Activated CD4-positive, CD25-positive, alpha-beta regulatory T cell (primary cell): Measurements from ENCODE around the gene IGF2R.

Experiments
- DNase-seq, 4 experiments: peaks; one replicate each; lab custom pipeline; 2025; lab: John Stamatoyannopoulos, UW

Gene IGF2R

DNA sequence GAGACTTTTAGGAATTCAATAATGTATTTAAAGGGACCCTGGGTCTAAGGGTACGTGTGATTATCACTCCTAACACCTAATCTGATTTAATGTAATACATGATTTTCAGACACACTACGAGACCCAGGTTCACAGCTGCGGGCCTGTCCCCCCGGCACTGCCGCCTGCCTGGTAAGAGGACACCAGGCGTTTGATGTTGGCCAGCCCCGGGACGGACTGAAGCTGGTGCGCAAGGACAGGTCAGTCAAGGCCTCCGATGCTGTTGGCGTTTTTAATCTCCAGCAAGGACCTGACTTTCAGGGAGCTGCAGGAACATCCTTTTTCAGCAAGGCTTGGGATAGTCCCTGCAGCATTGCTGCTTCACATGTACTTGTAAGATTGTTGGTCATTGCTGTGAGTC, 58.2 kb downstream of the IGF2R start:
- no peak for DNase-seq

DNA sequence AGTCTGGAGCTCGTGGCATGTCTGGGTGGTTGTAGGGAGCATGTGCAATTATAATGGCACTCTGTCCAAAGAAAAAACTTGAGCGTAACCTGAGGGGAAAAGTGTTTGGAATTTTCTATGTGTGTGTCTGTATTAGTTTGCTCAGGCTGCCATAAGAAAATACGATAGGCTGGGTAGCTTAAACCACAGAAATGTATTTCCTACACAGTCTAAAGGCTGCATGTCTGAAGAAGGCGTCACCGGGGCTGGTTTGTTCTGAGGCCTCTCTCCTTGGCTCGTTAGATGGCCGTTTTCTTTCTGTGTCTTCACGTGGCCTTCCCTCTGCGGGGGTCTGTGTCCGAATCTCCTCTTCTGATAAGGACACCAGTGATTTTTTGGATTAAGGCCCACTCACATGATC, 59.0 kb downstream of the IGF2R start:
- no peak for DNase-seq

DNA sequence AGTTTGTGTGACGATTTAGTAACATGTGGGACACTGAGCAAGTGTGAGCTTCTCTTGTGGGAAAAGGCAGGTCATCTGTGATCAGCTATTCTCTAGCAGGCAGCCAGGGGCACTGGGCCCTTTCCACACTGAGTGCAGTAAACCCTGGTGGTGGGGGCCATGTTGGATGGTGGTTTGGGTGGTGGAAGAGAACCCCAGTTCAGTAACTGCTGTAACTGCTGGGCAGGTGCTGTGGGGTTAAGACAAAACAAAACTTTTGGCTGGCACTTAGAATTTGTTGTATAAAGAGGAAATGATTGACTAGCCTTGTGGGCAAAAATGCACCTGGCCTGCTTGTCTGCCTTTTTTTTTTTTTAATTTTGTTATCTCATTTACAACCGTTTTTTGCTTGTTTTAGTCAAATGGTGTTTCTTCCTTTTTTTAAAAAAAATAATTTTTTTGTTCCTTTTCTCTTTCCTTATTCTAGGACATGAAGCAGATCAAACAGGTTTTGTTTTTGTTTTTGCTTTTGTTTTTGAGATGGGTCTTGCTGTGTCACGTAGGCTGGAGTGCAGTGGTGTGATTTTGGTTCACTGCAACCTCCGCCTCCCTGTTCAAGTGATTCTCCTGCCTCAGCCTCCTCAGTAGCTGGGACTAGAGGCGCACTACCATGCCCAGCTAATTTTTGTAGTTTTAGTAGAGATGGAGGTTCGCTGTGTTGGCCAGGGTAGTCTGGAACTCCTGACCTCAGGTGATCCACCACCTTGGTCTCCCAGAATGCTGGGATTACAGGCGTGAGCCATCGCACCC, 59.8 kb downstream of the IGF2R start:
- no peak for DNase-seq

DNA sequence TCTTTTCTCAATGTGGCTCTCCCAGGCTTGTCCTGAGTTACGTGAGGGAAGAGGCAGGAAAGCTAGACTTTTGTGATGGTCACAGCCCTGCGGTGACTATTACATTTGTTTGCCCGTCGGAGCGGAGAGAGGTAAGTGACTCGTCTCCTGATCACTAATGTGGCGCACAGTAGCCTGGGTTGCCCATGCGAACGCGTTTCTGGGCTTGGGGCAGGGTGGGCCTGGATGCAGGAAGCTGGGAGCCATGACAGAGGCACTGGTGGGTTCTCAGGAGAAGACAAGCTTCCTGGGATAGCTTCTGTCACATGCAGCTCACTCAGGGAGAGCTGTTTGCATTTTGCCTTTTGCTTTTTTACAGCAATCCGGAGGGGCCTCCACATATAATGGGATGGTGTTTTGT, 60.6 kb downstream of the IGF2R start:
- DNase-seq, result no peak

DNA sequence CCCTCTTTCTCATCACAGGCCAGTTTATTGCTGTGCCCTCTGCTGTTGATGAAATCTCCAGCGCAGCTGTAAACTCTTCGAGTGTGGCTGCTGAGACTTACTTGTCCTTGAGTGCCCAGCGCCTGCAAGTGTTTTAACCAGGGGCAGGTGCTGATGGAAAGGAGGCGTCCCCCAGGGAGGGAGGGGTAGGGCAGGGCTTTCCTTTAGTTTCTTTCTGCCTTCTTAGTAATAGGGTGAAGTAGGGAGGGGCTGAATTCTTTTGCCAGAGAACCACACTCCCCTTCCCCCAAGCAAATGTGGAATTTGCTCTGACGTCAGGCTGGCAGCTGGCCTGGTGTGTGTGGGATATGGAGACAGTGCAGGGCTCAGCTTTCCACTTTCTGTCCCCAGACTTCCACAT, 61.2 kb downstream of the IGF2R start:
- DNase-seq, result no peak

DNA sequence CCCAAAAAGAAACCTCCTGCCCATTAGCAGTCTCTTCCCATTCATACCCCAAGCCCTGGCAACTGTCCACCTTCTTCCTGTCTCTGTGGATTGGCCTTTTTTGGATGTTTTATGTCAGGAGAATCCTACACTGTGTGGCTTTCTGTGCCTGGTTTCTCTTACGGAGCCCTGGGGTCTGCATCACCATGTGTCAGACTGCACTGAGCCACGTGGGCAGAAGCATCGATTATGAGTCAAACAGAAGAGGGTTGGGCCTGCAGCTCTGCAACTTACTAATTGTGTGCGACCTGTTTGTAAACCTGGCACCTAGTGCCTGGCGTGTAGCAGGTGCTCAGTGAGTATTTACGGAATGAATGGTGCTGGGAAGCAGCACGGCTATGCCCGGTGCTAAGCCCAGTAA, 62.6 kb downstream of the IGF2R start:
- DNase-seq, result no peak

DNA sequence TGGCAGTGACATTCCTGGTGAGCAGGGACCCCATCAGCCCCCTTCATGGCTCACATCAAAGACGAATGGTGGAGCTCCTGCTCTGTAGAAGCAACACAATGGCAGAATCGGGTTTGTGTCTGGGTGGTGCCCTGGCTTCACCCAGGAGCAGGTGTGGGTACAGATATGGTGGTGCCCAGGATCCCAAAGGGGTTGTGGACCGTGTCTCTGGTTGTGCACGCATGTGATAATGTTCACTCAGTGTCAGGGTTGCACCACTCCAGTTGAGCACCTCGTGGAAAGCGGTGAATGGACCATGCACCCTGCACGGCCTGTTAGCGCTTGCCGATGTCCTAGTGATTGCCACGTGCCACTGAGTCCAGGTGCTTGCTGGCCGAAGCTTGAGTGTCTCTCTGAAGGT, 63.0 kb downstream of the IGF2R start:
- DNase-seq, result no peak

DNA sequence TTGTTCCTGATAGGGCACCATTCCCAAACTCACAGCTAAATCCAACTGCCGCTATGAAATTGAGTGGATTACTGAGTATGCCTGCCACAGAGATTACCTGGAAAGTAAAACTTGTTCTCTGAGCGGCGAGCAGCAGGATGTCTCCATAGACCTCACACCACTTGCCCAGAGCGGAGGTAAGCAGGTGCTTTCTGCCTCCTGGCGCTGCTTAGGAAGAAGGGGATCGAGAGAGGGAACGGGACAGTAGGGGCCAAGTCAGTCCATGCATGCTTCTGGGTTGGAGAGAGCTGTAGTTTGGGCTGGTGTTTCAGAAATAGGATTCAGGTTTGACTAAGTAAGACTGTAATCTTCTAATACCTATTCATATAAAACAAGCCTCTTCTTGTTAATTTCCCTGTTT, 63.7 kb downstream of the IGF2R start:
- DNase-seq, result no peak

DNA sequence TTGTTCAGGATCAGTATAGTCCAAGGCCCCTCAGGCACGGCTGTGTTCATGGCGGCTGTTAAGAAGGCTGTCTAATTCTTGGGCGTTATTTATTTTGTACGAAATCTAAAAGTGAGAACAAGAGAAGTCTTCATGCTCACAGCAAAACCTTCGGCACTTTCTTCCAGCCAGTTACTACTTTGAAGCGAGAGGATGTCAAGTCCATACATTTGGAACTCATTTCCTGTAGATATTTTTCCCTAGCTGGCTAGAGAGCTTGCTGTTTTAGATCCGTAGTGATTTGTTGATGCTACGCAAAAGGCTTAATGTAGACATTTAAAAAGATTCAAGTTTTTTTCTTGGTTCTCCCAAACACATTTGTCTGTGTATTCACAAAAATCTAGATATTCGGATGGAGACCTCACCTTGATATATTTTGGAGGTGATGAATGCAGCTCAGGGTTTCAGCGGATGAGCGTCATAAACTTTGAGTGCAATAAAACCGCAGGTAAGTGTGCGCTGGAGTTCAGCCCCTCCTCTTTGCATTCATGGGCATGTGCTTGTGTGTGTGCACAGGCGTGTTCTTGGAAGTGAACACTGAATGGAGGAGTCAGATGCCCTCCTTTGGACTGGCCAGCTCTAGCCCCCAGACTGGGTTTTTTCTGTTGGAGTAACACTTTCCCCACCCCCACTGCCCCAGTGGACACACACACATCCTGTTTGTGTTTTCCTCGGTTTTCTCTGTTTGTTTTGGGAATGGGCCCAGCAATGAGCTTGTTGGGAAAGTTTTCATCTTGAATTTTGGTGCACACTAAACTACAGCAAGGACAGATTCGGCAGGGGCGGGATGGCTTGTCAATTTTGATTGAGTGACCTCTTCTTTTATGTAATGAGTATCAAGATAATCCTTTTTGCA, 65.4 kb downstream of the IGF2R start:
- no peak for DNase-seq

DNA sequence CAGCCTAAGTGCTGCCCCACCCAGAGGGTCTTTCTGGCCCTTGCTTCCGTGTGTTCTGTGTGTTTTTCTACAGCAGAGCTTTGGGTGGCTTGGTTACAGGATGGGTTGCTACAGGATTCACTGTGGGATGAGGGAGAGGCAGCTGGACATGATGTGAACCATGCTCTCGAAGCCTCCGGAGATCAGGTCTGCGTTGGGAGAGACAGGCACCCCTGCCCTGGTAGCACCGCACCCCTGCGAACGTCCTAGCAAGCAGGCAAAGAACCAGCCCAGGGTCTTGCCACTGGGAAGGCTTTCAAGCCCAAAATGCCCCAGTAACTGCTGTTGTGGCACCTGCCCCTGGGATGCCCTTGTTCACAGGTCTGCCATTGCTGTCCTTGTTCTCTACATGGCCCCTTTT, 66.4 kb downstream of the IGF2R start:
- DNase-seq, result no peak

DNA sequence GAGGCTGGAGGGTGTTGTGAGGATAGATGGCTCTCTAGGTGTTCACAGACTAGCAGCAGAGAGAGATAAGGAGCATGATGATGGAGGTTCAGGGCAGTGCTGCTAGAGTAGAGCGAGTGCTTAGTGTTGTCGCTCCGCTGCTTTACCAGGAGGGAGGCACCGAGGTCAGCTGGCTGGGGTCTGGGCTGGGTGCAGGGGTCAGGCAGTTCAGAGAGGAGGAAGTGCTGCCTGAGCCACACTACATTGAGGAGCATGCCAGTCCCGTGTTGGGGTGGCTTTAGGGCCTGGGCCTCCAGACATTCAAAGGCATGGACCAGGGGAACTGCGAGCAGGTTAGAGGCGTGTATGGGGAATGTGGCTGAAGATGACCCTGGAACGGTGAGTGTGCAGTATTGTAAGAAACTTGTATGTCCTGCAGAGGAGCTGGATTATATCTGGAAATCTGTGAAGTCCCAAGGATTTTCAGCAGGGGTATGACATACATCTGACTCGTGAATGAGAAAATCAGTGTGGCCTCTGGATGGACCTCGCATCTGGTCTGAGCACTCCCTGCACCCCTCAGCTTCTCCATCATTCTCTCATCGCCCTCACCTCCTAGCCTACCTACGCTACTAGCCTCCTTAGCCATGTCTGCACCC, 66.9 kb downstream of the IGF2R start:
- DNase-seq, result no peak

DNA sequence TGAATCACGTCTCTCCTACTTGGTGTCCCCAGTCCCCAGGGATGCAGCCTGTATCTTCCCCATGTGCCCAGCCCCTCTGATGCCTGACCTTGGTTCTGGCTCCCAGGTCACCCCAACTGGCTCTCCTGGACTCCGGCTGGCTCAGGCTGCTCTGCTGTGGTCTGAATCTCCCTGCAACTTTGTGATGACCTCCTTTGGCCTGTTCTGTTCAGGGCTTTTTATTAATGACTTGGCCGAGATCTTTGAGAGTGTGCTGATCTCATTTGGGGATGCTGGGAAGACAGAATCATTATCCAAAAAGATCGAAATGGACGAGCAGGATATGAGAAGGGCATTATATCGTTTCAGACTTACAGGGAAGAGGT, 67.4 kb downstream of the IGF2R start:
- DNase-seq, result no peak

DNA sequence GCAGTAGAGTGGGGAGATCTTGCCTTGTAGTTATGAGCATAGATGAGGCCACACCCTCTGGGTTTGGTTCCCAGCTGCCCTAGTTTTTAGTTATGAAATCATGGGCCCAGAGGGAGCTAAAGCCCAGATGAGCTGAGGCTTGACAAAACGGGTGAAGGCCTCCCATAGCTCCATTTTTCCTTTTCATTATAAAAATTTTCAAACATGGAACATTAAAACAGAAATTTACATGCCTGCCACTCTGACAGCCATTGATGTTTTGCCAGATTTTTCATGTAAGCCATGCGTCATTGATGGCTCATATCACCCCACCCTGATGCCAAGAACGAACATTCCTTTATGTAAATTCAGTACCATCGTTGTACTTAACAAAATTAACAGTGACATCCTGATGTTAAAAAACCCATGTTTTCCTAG, 67.9 kb downstream of the IGF2R start:
- no peak for DNase-seq

DNA sequence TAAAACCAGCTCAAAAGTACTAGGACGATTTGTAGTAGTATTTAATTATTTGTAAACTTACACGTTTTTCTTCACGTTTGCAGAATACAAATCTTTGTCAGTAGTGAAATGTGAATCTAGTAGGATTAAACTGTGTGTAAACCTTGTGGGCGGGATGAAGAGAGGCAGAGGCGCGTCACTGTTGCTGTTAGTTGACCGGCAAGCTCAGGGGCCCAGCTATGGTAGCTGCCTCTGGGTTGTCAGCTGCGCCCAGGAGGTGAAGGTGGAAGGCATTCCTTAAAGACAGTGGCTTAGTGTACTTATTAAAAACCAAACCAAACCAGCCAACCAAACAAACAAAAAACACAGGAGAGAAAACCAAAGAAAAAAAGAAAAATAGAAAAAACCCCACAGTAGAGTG, 69.6 kb downstream of the IGF2R start:
- DNase-seq, result no peak

DNA sequence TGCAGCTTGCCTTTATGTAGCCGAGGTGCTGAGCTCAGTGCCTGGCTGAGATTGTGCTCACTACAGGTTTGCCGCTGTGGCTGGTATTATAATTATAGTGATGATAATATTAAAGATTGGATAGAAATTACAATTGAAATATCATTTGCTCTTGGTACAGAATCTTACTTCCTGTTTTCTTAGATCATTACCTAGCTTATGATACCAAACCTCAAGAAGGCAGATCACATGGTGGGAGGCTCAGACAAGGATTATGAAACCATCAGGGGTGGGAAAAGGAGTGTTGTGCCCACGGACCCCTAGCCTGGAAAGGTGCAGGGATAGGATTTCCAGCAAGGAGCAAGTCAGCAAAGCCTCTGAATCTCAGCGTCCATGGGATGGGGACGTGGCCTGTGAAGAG, 70.6 kb downstream of the IGF2R start:
- no peak for DNase-seq

DNA sequence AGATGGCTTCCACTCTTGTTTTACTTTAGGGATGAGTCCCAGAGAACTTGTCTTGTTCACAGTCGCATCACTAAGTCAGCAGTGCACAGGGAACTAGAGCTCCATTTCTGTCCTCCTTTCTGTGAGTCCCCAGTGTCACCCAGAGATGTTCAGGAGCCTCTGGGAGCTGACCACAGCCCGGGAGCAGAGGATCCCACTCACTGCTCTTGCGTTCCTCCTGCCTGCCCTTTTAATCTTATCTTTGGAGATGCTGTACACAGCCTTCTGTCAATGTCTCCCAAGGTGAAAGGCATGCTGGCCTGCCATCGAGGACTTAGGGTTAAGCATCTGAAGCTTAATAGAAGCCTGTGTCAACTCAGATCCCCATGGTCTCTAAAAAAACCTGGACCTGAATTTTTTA, 71.2 kb downstream of the IGF2R start:
- DNase-seq, result no peak

DNA sequence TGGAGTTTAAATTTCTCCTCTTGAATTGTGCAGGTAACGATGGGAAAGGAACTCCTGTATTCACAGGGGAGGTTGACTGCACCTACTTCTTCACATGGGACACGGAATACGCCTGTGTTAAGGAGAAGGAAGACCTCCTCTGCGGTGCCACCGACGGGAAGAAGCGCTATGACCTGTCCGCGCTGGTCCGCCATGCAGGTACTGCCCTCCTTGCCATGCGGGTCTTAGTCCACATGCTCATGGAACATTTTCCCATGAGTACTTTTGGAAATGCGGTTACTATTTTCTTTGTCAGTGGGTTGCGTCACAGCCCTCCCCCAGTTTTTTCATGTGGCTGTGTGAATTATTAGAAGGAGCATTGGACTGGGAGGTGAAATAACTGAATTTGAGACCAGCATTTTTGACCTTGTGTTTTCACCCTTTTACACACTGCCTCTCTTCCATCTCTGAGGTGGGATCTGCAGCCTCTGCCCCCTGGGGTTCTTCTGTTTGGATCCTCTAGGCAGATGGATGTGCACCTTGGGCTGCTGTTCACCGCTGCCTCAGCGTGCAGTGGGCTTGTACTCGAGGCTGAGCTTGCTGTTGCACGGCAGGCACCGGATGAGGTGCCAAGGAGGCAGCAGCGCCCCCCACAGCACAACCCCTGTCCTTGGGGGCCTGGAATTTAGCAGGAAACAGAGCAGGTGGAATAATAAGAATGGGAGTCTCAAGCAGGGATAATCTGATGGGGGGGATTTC, 71.8 kb downstream of the IGF2R start:
- no peak for DNase-seq

DNA sequence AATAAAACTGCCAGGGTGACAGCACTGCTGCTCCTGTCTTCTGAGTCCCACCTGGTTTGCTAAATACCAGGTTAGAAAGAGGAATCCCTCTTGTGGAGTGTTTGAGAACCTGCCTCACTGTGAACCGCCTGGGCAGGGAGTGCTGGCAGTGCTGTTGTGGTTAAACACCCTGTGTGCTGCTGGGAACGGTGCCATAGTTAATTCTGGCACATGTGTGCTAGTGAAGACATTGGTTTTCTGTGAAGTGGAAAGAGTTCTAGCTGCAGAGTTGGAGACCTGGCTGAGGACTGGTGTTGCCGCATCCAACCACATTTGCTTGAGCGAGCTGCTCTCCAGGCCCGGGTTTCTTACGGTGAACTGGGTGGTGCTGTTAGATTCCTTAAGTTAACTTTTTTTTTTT, 72.7 kb downstream of the IGF2R start:
- no peak for DNase-seq

DNA sequence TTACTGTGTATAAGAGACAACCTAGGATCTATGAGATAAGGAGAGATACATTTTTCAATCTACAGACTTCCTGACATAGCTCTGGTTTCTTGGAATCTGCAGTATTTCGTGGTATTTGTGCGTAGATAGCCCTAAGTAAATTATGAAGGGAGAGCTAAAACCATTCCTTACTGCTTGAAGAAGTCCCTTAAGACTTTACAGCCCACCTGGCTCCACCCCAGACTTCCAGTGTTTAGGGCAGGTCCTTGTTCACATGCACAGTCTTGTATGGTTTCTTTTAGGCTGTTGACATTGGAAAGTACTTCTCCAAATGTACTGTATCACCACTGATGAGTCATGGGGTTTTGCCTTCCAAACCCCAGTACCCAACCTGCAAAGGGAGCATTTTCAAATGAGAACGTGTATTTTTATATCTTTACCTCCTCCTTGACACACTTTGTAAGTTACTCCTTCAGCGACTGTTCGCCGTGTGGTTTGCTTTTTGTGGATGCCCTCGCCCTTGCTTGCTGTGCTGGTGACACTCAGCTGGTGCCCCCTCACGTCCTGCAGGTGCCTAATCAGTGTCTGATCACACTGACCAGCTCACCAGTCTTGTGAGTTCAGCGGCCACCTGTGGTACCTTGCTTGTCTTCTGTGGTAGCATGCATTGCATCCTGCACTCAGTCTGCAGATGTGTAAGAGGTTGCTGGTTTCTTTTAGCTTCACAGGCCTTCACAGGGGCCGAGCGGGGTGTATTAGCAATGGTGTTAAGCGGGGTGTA, 73.3 kb downstream of the IGF2R start:
- DNase-seq, result no peak

DNA sequence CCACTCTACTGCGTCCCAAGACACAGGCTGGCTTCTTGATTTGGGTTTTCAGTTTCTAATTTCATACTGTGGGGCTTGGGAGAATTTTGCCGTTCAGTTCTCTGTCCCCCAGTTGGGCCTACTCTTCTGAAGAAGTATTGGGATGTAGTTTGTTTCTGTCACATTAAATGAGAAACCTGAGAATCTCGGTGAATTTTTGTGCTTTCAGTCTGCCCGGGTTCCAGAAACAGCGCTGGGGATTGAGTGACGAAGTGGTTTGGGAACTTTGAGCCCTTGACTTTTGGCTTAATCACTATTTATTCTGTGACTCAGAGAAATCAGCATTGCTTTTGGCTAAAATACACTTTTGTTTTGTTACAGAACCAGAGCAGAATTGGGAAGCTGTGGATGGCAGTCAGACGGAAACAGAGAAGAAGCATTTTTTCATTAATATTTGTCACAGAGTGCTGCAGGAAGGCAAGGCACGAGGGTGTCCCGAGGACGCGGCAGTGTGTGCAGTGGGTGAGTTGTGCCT, 74.0 kb downstream of the IGF2R start:
- DNase-seq, result no peak

DNA sequence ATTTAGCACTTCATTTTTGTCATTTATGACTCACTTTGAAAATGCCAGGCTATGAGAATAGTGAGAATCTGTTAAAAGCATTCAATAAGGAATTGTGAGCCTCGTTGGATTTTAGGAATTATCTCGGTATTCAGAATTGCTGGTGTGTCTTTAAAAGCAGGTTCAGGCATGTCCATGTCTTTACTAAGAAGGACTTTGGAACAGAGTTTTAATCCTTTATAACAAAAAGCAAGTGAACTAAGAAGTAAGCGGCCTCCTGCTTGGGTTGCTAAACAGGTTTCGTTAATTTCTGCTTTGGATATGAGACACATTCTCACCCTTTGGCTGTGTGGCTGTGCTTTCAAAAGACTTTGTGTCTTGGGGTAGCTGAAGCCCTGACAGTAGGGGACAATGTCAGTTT, 74.9 kb downstream of the IGF2R start:
- DNase-seq, result no peak
